Measurements from ENCODE around the gene SBF2.

DNA sequence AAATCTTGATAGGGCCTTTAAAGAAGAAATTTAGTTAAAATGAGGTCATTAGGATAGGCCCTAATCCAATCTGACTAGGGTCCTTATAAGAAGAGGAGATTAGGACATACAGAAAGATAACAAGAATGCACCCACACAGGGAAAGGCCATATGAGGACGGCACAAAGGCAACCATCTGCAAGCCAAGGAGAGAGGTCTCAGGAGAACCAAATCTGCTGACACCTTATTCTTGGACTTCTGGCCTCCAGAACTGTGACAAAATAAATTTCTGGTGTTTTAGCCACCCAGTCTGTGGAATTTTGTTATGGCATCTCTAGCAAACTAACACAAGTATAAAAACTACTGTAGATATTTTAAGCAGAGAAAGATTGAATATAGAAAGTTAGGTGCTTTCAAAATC is 39.5 kb upstream of the SBF2 start:
- TF ChIP-seq, protein P1, sequence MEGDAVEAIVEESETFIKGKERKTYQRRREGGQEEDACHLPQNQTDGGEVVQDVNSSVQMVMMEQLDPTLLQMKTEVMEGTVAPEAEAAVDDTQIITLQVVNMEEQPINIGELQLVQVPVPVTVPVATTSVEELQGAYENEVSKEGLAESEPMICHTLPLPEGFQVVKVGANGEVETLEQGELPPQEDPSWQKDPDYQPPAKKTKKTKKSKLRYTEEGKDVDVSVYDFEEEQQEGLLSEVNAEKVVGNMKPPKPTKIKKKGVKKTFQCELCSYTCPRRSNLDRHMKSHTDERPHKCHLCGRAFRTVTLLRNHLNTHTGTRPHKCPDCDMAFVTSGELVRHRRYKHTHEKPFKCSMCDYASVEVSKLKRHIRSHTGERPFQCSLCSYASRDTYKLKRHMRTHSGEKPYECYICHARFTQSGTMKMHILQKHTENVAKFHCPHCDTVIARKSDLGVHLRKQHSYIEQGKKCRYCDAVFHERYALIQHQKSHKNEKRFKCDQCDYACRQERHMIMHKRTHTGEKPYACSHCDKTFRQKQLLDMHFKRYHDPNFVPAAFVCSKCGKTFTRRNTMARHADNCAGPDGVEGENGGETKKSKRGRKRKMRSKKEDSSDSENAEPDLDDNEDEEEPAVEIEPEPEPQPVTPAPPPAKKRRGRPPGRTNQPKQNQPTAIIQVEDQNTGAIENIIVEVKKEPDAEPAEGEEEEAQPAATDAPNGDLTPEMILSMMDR (IDR thresholded peaks at IDR 0.05), result no peak
- no peak for TF ChIP-seq POLR2A (IDR thresholded peaks at IDR 0.05)

Data from esophagus squamous epithelium (tissue), 4 donors.